Body of pancreas (tissue), 4 donors: ENCODE measurements around the gene GTF3C5.

Experiments
- CTCF ChIP-seq, 7 experiments: fragments of 450-650 bp in 4 of 7; fragments of 200-600 bp in 3 of 7; sonication (generic) in 3 of 7; IDR thresholded peaks; one replicate each; pipeline ENCODE4 v1.5.1; 2016 to 2019; ENCODE audit warnings: antibody characterized with exemption in 7 of 7
- POLR2A ChIP-seq, 3 donors: fragments of 450-650 bp; IDR thresholded peaks; one replicate each; pipeline ENCODE4 v1.6.1; 2016; ENCODE audit warnings: antibody characterized with exemption in 3 of 3, mild to moderate bottlenecking in 2 of 3

- TF ChIP-seq CTCF (IDR thresholded peaks at IDR 0.05), result no peak
- no peak for TF ChIP-seq POLR2A (IDR thresholded peaks at IDR 0.05)
Measured at GRCh38 chr9:133100506-133101355, 69.9 kb downstream of the GTF3C5 start.
